Measurements from ENCODE around the gene PRPF39. TPM values are rescaled to one million over a fixed set of nuclear protein-coding genes. Genes with fewer than 3 reads are reported as not detected.

PRPF39 gene
- total and polyA plus RNA-seq, 2 of the 13 experiments (the other 11 are each of a cell fraction or from before 2014, with no cell fraction given): 44.2 to 65.0 TPM

GRCh38 chr14:45057881-45058364 lies 26.0 kb upstream of the PRPF39 start:
- in situ Hi-C loops (cut with HindIII; ENCODE audit: extremely low pct_ligation_motif_present, low pct_unique_long_range_greater_than_20kb): no loop called here
- POLR2A ChIA-PET: interaction anchor here (1.5 kb wide), 1 partner anchor 96 kb away, joined by 4 read pairs; the partner anchor contains the start of genes KLHL28 and TOGARAM1
- intact Hi-C loops (cut with micrococcal nuclease; ENCODE audit: unreplicated experiment): loop anchor here (2.0 kb wide), 1 partner anchor 77 kb away; the partner anchor contains the start of genes FANCM and FKBP3
- TF ChIP-seq MED8 (CRISPR knock-in tag; IDR thresholded peaks at IDR 0.05; ENCODE audit: insufficient replicate concordance) (no peak), RARA (CRISPR knock-in tag; IDR thresholded peaks at IDR 0.05) (peak; percentile 94), MATR3 (CRISPR knock-in tag; IDR thresholded peaks at IDR 0.05) (no peak), ZFP1 (CRISPR knock-in tag; IDR thresholded peaks at IDR 0.05) (no peak), SP140L (CRISPR knock-in tag; IDR thresholded peaks at IDR 0.05; ENCODE audit: borderline replicate concordance) (no peak), GPN1 (CRISPR knock-in tag; IDR thresholded peaks at IDR 0.05; ENCODE audit: borderline replicate concordance) (no peak), NR2C2 (CRISPR knock-in tag; IDR thresholded peaks at IDR 0.05; ENCODE audit: borderline replicate concordance) (peak; percentile 82), ATF6 (CRISPR knock-in tag; conservative IDR thresholded peaks at IDR 0.05) (no peak), ZNF678 (CRISPR knock-in tag; IDR thresholded peaks at IDR 0.05) (no peak), ATF7-NPFF (CRISPR knock-in tag; IDR thresholded peaks at IDR 0.05; ENCODE audit: low read depth) (no peak), ZNF441 (CRISPR knock-in tag; IDR thresholded peaks at IDR 0.05; ENCODE audit: borderline replicate concordance) (no peak), KDM5B (CRISPR knock-in tag; IDR thresholded peaks at IDR 0.05; ENCODE audit: borderline replicate concordance) (no peak), FOXP4 (CRISPR knock-in tag; IDR thresholded peaks at IDR 0.05) (peak; percentile 53), CHD4 (IDR thresholded peaks at IDR 0.05; ENCODE audit: borderline replicate concordance, low read length) (no peak), ZNF558 (CRISPR knock-in tag; IDR thresholded peaks at IDR 0.05; ENCODE audit: borderline replicate concordance) (no peak), HNRNPH1 (optimal IDR thresholded peaks at IDR 0.05; ENCODE audit: low read depth, low read length) (no peak), ZNF562 (CRISPR knock-in tag; IDR thresholded peaks at IDR 0.05; ENCODE audit: borderline replicate concordance) (no peak)
- TF ChIP-seq, protein P1, sequence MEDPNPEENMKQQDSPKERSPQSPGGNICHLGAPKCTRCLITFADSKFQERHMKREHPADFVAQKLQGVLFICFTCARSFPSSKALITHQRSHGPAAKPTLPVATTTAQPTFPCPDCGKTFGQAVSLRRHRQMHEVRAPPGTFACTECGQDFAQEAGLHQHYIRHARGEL (CRISPR knock-in tag; IDR thresholded peaks at IDR 0.05): no peak
- TF ChIP-seq, protein P2, sequence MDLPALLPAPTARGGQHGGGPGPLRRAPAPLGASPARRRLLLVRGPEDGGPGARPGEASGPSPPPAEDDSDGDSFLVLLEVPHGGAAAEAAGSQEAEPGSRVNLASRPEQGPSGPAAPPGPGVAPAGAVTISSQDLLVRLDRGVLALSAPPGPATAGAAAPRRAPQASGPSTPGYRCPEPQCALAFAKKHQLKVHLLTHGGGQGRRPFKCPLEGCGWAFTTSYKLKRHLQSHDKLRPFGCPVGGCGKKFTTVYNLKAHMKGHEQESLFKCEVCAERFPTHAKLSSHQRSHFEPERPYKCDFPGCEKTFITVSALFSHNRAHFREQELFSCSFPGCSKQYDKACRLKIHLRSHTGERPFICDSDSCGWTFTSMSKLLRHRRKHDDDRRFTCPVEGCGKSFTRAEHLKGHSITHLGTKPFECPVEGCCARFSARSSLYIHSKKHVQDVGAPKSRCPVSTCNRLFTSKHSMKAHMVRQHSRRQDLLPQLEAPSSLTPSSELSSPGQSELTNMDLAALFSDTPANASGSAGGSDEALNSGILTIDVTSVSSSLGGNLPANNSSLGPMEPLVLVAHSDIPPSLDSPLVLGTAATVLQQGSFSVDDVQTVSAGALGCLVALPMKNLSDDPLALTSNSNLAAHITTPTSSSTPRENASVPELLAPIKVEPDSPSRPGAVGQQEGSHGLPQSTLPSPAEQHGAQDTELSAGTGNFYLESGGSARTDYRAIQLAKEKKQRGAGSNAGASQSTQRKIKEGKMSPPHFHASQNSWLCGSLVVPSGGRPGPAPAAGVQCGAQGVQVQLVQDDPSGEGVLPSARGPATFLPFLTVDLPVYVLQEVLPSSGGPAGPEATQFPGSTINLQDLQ (CRISPR knock-in tag; IDR thresholded peaks at IDR 0.05): no peak

More at GRCh38 chr14:45057881-45058364, 26.0 kb upstream of the PRPF39 start:
- no peak overlapping the region for H2AFZ ChIP-seq (ENCODE audit: low read length)
- H3K79me2 ChIP-seq (ENCODE audit: insufficient read depth, low read length): no peaks in the 10 kb centered on the region
- H3K27ac ChIP-seq (ENCODE audit: extremely low read length, insufficient read depth, low read length): peak overlapping the region; percentile 55
- no peak overlapping the region; a peak in 1 of 6 replicates for H3K4me3 ChIP-seq (replicated peaks in 1 of 3; ENCODE audit: insufficient read depth in 1 of 3, low read depth in 2 of 3, low read length in 3 of 3)
- BruUV-seq (replicated peaks): no TSS peak
- H3K9me3 ChIP-seq (ENCODE audit: low read length): no peaks in the 10 kb centered on the region
- FAIRE-seq (peak; percentile 36), ATAC-seq (peak; percentile 96), DNase-seq (ENCODE audit: low spot score) (peak; percentile 82)
- H3K9ac ChIP-seq (ENCODE audit: insufficient read depth, low read depth, low read length): no peak overlapping the region
- H3K27me3 ChIP-seq (ENCODE audit: control insufficient read depth in 1 of 2, insufficient read depth in 2 of 2, low read length in 2 of 2): no peaks in the 10 kb centered on the region
- CTCF ChIA-PET (ENCODE audit: low intra/inter-chr PET ratio, low total read pairs): no interaction called here
- H4K20me1 ChIP-seq (ENCODE audit: insufficient read depth, low read length): no peaks in the 10 kb centered on the region
- peaks cover 34% of the 10 kb centered on the region for H3K4me1 ChIP-seq (ENCODE audit: insufficient read depth, low read length)
- H3K4me2 ChIP-seq (ENCODE audit: low read depth, low read length): peak overlapping the region; percentile 54
- no peaks in the 10 kb centered on the region; a peak in 1 of 5 replicates for H3K36me3 ChIP-seq (replicated peaks in 1 of 2; ENCODE audit: control insufficient read depth in 1 of 2, insufficient read depth in 2 of 2, low read length in 2 of 2)

Data from HepG2 (cell line).